SK-N-SH treated with all-trans-retinoic acid at 6 μM for 48 hours (cell line): ENCODE data around the gene PAX3.

Source experiments
- ATAC-seq: fragments of 200-7000 bp; cut with Tn5 transposase; 3 replicates; pipeline ENCODE4 v1.9.1; 2020; ENCODE audit warnings: mild to moderate bottlenecking, moderate library complexity
- ARNTL ChIP-seq: fragments of 450-650 bp; formaldehyde crosslinking; IDR thresholded peaks from 2 replicates; pipeline ENCODE4 v1.5.0; 2020; ENCODE audit warnings: low read depth, mild to moderate bottlenecking, moderate library complexity, borderline replicate concordance
- BACH2 ChIP-seq: fragments of 250-450 bp; sonication (Bioruptor Pico); IDR thresholded peaks from 2 replicates; pipeline ENCODE4 v1.9.0; 2021; ENCODE audit warnings: mild to moderate bottlenecking, borderline replicate concordance
- CREB5 ChIP-seq: fragments of 250-450 bp; sonication (Bioruptor Pico); IDR thresholded peaks from 2 replicates; pipeline ENCODE4 v1.5.1; 2020; ENCODE audit warnings: low read depth, mild to moderate bottlenecking, moderate library complexity
- CSDC2 ChIP-seq: fragments of 250-450 bp; sonication (Bioruptor Pico); IDR thresholded peaks from 2 replicates; pipeline ENCODE4 v1.5.0; 2020; ENCODE audit warnings: mild to moderate bottlenecking, moderate library complexity
- CSRNP3 ChIP-seq: fragments of 250-450 bp; sonication (Bioruptor Pico); IDR thresholded peaks from 2 replicates; pipeline ENCODE4 v1.5.1; 2021; ENCODE audit warnings: mild to moderate bottlenecking, moderate library complexity
- ESRRG ChIP-seq: fragments of 250-450 bp; sonication (Bioruptor Pico); IDR thresholded peaks from 2 replicates; pipeline ENCODE4 v1.6.1; 2021; ENCODE audit warnings: mild to moderate bottlenecking
- GLIS3 ChIP-seq: fragments of 250-450 bp; sonication (Bioruptor Pico); IDR thresholded peaks from 2 replicates; pipeline ENCODE4 v1.5.0; 2020; ENCODE audit warnings: mild to moderate bottlenecking, moderate library complexity
- ISL1 ChIP-seq: fragments of 250-450 bp; sonication (Bioruptor Pico); IDR thresholded peaks from 2 replicates; pipeline ENCODE4 v2.1.2; 2022; ENCODE audit warnings: mild to moderate bottlenecking, moderate library complexity
- OSR1 ChIP-seq: fragments of 250-450 bp; sonication (Bioruptor Pico); IDR thresholded peaks from 2 replicates; pipeline ENCODE4 v1.8.0; 2022; ENCODE audit warnings: moderate library complexity, mild to moderate bottlenecking, inconsistent platforms
- PATZ1 ChIP-seq: fragments of 250-450 bp; sonication (Bioruptor Pico); IDR thresholded peaks from 2 replicates; pipeline ENCODE4 v1.8.0; 2020; ENCODE audit warnings: mild to moderate bottlenecking, moderate library complexity, borderline replicate concordance
- POU6F1 ChIP-seq: fragments of 250-450 bp; sonication (Bioruptor Pico); IDR thresholded peaks from 2 replicates; pipeline ENCODE4 v1.8.0; 2021; ENCODE audit warnings: low read depth, mild to moderate bottlenecking, moderate library complexity, borderline replicate concordance
- PPARA ChIP-seq: fragments of 250-450 bp; sonication (Bioruptor Pico); IDR thresholded peaks from 2 replicates; pipeline ENCODE4 v1.5.0; 2020; ENCODE audit warnings: mild to moderate bottlenecking, borderline replicate concordance
- RARB ChIP-seq: fragments of 250-450 bp; sonication (Bioruptor Pico); IDR thresholded peaks from 2 replicates; pipeline ENCODE4 v1.8.0; 2021; ENCODE audit warnings: mild to moderate bottlenecking, moderate library complexity
- SNAI2 ChIP-seq: fragments of 250-450 bp; sonication (Bioruptor Pico); IDR thresholded peaks from 2 replicates; pipeline ENCODE4 v1.5.0; 2020; ENCODE audit warnings: mild to moderate bottlenecking, moderate library complexity
- TCF4 ChIP-seq: fragments of 250-450 bp; sonication (Bioruptor Pico); IDR thresholded peaks from 2 replicates; pipeline ENCODE4 v1.8.0; 2021; ENCODE audit warnings: mild to moderate bottlenecking, moderate library complexity, borderline replicate concordance
- TOX ChIP-seq: fragments of 250-450 bp; sonication (Bioruptor Pico); IDR thresholded peaks from 2 replicates; pipeline ENCODE4 v1.8.0; 2021; ENCODE audit warnings: mild to moderate bottlenecking, moderate library complexity, borderline replicate concordance
- TSHZ2 ChIP-seq: fragments of 250-450 bp; sonication (Bioruptor Pico); IDR thresholded peaks from 2 replicates; pipeline ENCODE4 v1.5.0; 2020; ENCODE audit warnings: mild to moderate bottlenecking, moderate library complexity
- ZC3H10 ChIP-seq: fragments of 250-450 bp; sonication (Bioruptor Pico); IDR thresholded peaks from 2 replicates; pipeline ENCODE4 v1.5.1; 2021; ENCODE audit warnings: mild to moderate bottlenecking, moderate library complexity
- ZFP3 ChIP-seq: fragments of 250-450 bp; sonication (Bioruptor Pico); IDR thresholded peaks from 2 replicates; pipeline ENCODE4 v1.5.0; 2020; ENCODE audit warnings: mild to moderate bottlenecking, moderate library complexity
- ZFP30 ChIP-seq: fragments of 450-650 bp; formaldehyde crosslinking; IDR thresholded peaks from 2 replicates; pipeline ENCODE4 v1.5.0; 2022; ENCODE audit warnings: mild to moderate bottlenecking, moderate library complexity
- ZNF565 ChIP-seq: fragments of 450-650 bp; formaldehyde crosslinking; conservative IDR thresholded peaks from 2 replicates; pipeline ENCODE4 v1.5.0; 2020; ENCODE audit warnings: low read depth, mild to moderate bottlenecking, moderate library complexity
- ZNF70 ChIP-seq: fragments of 450-650 bp; formaldehyde crosslinking; IDR thresholded peaks from 2 replicates; pipeline ENCODE4 v1.5.0; 2020; ENCODE audit warnings: mild to moderate bottlenecking, moderate library complexity
- ZNF8 ChIP-seq: fragments of 450-650 bp; formaldehyde crosslinking; IDR thresholded peaks from 2 replicates; pipeline ENCODE4 v1.5.0; 2020; ENCODE audit warnings: mild to moderate bottlenecking, moderate library complexity

The PAX3 gene

GRCh38 chr2:222309361-222309760 lies 10.6 kb upstream of the PAX3 start:
- no peak for TF ChIP-seq PPARA (CRISPR knock-in tag)
- TF ChIP-seq CREB5 (CRISPR knock-in tag): no peak
- no peak for TF ChIP-seq ISL1 (CRISPR knock-in tag)
- TF ChIP-seq TSHZ2 (CRISPR knock-in tag): no peak
- TF ChIP-seq GLIS3 (CRISPR knock-in tag): no peak
- no peak for TF ChIP-seq TCF4
- no peak for TF ChIP-seq CSRNP3
- no peak for TF ChIP-seq ZC3H10 (CRISPR knock-in tag)
- no peak for TF ChIP-seq ESRRG
- no peak for TF ChIP-seq BACH2
- TF ChIP-seq CSDC2 (CRISPR knock-in tag): no peak
- TF ChIP-seq ZNF565 (CRISPR knock-in tag): no peak
- no peak for TF ChIP-seq SNAI2
- TF ChIP-seq ARNTL: no peak
- TF ChIP-seq POU6F1 (CRISPR knock-in tag): no peak
- TF ChIP-seq ZFP30 (CRISPR knock-in tag): no peak
- TF ChIP-seq ZFP3: no peak
- no peak for TF ChIP-seq ZNF8
- ATAC-seq: no peak

- ATAC-seq: no peak
- no peak for TF ChIP-seq ARNTL
- no peak for TF ChIP-seq ZNF70
- TF ChIP-seq ZNF8: no peak
- TF ChIP-seq OSR1 (CRISPR knock-in tag): no peak
- no peak for TF ChIP-seq BACH2
- TF ChIP-seq GLIS3 (CRISPR knock-in tag): no peak
- no peak for TF ChIP-seq CSDC2 (CRISPR knock-in tag)
- no peak for TF ChIP-seq TCF4
- no peak for TF ChIP-seq TOX
- no peak for TF ChIP-seq ZFP3
- no peak for TF ChIP-seq POU6F1 (CRISPR knock-in tag)
- TF ChIP-seq SNAI2: no peak
- no peak for TF ChIP-seq ZC3H10 (CRISPR knock-in tag)
- TF ChIP-seq PATZ1: no peak
- TF ChIP-seq ISL1 (CRISPR knock-in tag): no peak
- TF ChIP-seq RARB: no peak
- no peak for TF ChIP-seq ZFP30 (CRISPR knock-in tag)
These were observed 9.4 kb upstream of the PAX3 start for GRCh38 chr2:222307978-222308730.
